ENCODE data around the gene DIAPH3. TPM values are rescaled to one million over a fixed set of nuclear protein-coding genes. Genes with fewer than 3 reads are reported as not detected.

The DIAPH3 gene
- total and polyA plus RNA-seq, 2 of the 8 experiments (the other 6 are each of a cell fraction or from before 2014, with no cell fraction given): 8.0 to 30.8 TPM

DNA sequence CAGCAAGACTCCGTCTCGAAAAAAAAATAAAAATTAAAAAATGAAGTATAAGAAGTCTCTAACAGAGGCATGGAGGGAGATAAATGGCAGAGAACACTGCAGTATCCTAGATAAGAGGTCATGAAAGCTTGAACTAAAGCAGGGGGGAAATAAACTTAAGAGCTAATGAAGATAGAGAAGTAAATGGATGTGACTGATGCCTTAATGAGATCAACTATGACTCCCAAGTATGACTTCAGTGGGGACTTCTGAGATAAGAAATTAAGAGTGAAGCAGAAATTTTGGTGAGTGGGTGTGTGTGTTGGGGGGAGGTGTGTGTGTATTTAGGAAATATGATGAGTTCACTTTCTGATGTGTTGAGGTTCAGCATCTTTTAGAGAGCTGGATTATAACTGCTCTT, 55.1 kb downstream of the DIAPH3 start:
- Histone ChIP-seq H3K36me3 (ENCODE audit: control insufficient read depth in 2 of 4, insufficient read depth in 4 of 4, low read length in 3 of 4) (peaks cover 0 to 23% (median 0%) of the 10 kb centered on the region in 4 experiments; a peak in 3 of 8 replicates), H2BK20ac (ENCODE audit: low read length) (no peak overlapping the region), H2AK5ac (ENCODE audit: low read depth, low read length) (no peak overlapping the region), H2BK15ac (ENCODE audit: low read length) (no peak overlapping the region), H3K14ac (ENCODE audit: insufficient read length) (no peak overlapping the region), H4K20me1 (replicated peaks in 1 of 2; ENCODE audit: control insufficient read depth in 1 of 2, insufficient read depth in 2 of 2, low read length in 2 of 2) (no peaks in the 10 kb centered on the region), H3K56ac (replicated peaks; ENCODE audit: insufficient read length, low read depth, low read length) (no peak overlapping the region), H4K8ac (ENCODE audit: extremely low read depth, insufficient read depth, low read length) (no peak overlapping the region), H3K23ac (ENCODE audit: insufficient read length) (no peak overlapping the region), H2BK120ac (replicated peaks; ENCODE audit: low read depth, low read length) (no peak overlapping the region), H3K79me2 (ENCODE audit: control insufficient read depth in 1 of 2, insufficient read depth in 2 of 2, low read length in 2 of 2) (peaks cover 0 to 10% of the 10 kb centered on the region in 2 experiments; a peak in 2 of 4 replicates), H4K5ac (ENCODE audit: insufficient read length, low read depth, low read length) (no peak overlapping the region), H3K27ac (ENCODE audit: low read depth, low read length) (no peak overlapping the region), H3K18ac (ENCODE audit: extremely low read depth, low read length) (no peak overlapping the region), H3K4ac (replicated peaks; ENCODE audit: insufficient read length, low read depth, low read length) (no peak overlapping the region), H3K4me1 (replicated peaks in 1 of 4; ENCODE audit: control insufficient read depth in 3 of 4, insufficient read depth in 4 of 4, low read length in 3 of 4) (no peaks in the 10 kb centered on the region), H3K9me3 (ENCODE audit: insufficient read depth in 2 of 2, low read depth in 1 of 2, low read length in 1 of 2) (no peaks in the 10 kb centered on the region), H2AFZ (ENCODE audit: low read length) (no peak overlapping the region), H2BK5ac (ENCODE audit: low read depth, low read length) (no peak overlapping the region), H3K27me3 (replicated peaks in 1 of 4; ENCODE audit: control insufficient read depth in 3 of 4, extremely low read depth in 1 of 4, insufficient read depth in 3 of 4, low read length in 3 of 4) (no peaks in the 10 kb centered on the region), H4K91ac (replicated peaks; ENCODE audit: insufficient read length, low read length) (no peak overlapping the region), H2BK12ac (ENCODE audit: low read depth, low read length) (no peak overlapping the region), H3K79me1 (ENCODE audit: low read depth, low read length) (no peaks in the 10 kb centered on the region), H3K23me2 (ENCODE audit: low read depth, low read length) (no peaks in the 10 kb centered on the region; the same call in 1 of the 2 replicates), H3K9ac (replicated peaks in 1 of 4; ENCODE audit: extremely low read depth in 1 of 4, low read depth in 3 of 4, low read length in 3 of 4) (no peak overlapping the region), H3K4me3 (ENCODE audit: extremely low read depth in 1 of 4, insufficient read depth in 2 of 4, low read depth in 3 of 4, low read length in 4 of 4) (no peak overlapping the region), H3K4me2 (ENCODE audit: insufficient read depth in 1 of 2, low read depth in 2 of 2, low read length in 2 of 2) (no peak overlapping the region)
- no peak for DNase-seq (ENCODE audit: low read depth in 1 of 2, low spot score in 2 of 2)
- ChIA-PET CTCF (ENCODE audit: partially characterized antibody) (interaction anchor here (0.7 kb wide), 1 partner anchor 21 kb away, joined by 3 read pairs; no protein-coding TSS in a partner anchor), POLR2A (ENCODE audit: partially characterized antibody) (no interaction called here)
- 95% methylated on average over 2 of the region's 2 CpGs; no CpG with 5 or more reads in 1 of the 2 experiments for WGBS, 2 experiments (ENCODE audit: extremely low coverage in 1 of 2, insufficient coverage in 1 of 2, insufficient read length in 1 of 2, insufficient replicate concordance in 2 of 2, low coverage in 1 of 2, low lambda C conversion rate in 2 of 2, missing lambda C conversion rate in 1 of 2)
- FAIRE-seq: no peak
- TF ChIP-seq POLR2A (IDR thresholded peaks at IDR 0.05; ENCODE audit: control extremely low read depth in 1 of 2, low read depth in 2 of 2, low read length in 2 of 2) (no peak), MAX (IDR thresholded peaks at IDR 0.05) (no peak), TCF12 (IDR thresholded peaks at IDR 0.05; ENCODE audit: low read depth, low read length) (no peak), KDM5A (IDR thresholded peaks at IDR 0.05; ENCODE audit: low read length) (no peak), GTF2F1 (IDR thresholded peaks at IDR 0.05; ENCODE audit: borderline replicate concordance, low read depth, low read length) (no peak), BACH1 (IDR thresholded peaks at IDR 0.05; ENCODE audit: low read length) (no peak), ATF3 (IDR thresholded peaks at IDR 0.05; ENCODE audit: insufficient read depth, low read depth, low read length) (no peak), USF2 (IDR thresholded peaks at IDR 0.05; ENCODE audit: low read length) (no peak), FOSL1 (IDR thresholded peaks at IDR 0.05; ENCODE audit: insufficient read depth, low read depth, low read length) (no peak), HDAC2 (IDR thresholded peaks at IDR 0.05; ENCODE audit: borderline replicate concordance in 1 of 2, low read depth in 2 of 2, low read length in 2 of 2) (no peak), SIX5 (IDR thresholded peaks at IDR 0.05; ENCODE audit: low read depth, low read length) (no peak)
- TF ChIP-seq, protein P1, sequence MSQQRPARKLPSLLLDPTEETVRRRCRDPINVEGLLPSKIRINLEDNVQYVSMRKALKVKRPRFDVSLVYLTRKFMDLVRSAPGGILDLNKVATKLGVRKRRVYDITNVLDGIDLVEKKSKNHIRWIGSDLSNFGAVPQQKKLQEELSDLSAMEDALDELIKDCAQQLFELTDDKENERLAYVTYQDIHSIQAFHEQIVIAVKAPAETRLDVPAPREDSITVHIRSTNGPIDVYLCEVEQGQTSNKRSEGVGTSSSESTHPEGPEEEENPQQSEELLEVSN (IDR thresholded peaks at IDR 0.05): no peak

Measured in H1 (cell line).